GM18520 (cell line): ENCODE data around the gene C14orf93.
"Not testable (repeated sequence)": the region's sequence is repeated elsewhere in the genome, so short reads cannot be mapped to it uniquely, and the experiment has no call there.

Source experiments
- ATAC-seq: cut with Tn5 transposase; IDR thresholded peaks from one replicate; pipeline ENCODE4 v1.9.1; 2021; ENCODE audit not compliant: unreplicated experiment

C14orf93 gene

GRCh38 chr14:22976620-22977433, 33.1 kb downstream of the C14orf93 start:
- no peak for ATAC-seq

- ATAC-seq = no peak
Measured at GRCh38 chr14:22974530-22975313, 35.2 kb downstream of the C14orf93 start.

- ATAC-seq = no peak
Measured at GRCh38 chr14:22973217-22974032, 36.5 kb downstream of the C14orf93 start.

DNA sequence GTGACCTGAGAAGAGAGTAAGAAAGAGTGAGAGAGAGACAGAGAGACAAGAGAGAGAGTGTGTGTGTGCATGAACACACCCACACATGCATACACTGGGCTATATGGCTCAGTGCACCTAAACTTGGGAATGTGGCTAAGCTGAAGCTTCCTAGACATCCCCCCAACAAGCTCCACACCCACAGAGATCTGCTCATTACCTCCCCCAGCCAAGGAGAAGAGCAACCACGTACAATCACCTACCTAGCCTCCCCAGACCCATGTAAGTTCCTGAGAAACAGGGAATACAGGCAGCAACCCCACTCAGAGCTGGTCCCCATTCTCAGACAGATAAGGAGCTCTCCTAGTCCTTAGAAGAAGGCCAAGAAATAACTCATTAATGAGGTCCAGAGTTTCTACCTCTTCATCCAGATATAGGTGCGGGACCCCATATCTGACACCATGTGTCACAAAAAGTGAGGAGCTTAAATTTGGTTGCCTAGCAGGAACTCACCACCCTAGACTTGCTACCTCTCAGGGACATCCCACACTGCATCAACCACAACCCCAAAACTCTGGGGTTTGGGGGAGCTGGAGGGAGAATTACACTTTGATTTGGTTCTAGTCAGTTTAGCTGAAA, 37.5 kb downstream of the C14orf93 start:
- ATAC-seq = no peak

- ATAC-seq = no peak
Measured at GRCh38 chr14:22971152-22971551, 38.8 kb downstream of the C14orf93 start.

- ATAC-seq = no peak
Measured at GRCh38 chr14:22966783-22967269, 43.1 kb downstream of the C14orf93 start.

- ATAC-seq = not testable (repeated sequence)
Measured at GRCh38 chr14:22965916-22966782, 43.8 kb downstream of the C14orf93 start.

- ATAC-seq = no peak
Measured at GRCh38 chr14:22962061-22962676, 47.8 kb downstream of the C14orf93 start.

GRCh38 chr14:22955702-22956569, 54.0 kb downstream of the C14orf93 start:
- no peak for ATAC-seq

- no peak for ATAC-seq
Measured at GRCh38 chr14:22952418-22952817, 57.5 kb downstream of the C14orf93 start.

GRCh38 chr14:22951795-22952194, 58.1 kb downstream of the C14orf93 start:
- not testable (repeated sequence) for ATAC-seq

DNA sequence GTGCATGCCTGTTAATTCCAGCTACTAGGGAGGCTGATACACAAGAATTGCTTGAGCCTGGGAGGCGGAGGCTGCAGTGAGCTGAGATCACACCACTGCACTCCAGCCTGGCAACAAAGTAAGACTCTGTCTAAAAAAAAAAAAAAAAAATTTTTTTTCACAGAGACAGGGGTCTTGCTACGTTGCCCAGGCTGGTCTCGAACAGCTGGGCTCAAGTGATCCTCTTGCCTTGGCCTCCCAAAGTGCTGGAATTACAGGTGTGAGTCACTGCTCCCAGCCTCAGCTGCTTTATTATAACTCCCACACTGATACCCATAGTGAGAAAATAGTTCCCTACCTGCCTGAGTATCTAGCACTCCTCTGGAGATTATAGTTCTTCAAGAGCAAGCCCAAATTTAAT, 64.3 kb downstream of the C14orf93 start:
- ATAC-seq = no peak

DNA sequence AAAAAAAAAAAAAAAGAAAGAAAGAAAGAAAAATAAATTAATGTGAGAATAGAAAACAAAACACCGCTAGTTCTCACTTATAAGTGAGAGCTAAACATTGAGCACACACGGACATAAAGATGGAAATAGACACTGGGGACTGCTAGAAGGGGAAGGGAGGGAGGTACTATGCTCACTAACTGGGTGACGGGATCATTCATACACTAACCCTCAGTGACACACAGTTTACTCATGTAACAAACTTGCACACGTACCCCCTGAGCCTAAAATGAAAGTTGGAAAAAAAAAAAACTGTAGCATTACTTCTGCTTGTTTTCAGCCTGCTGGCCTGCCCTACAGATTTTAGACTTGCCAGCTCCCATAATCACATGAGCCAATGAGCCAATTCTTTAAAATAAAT, 70.3 kb downstream of the C14orf93 start:
- no peak for ATAC-seq
